SKM-1 treated with dmso at 0.1 percent for 144 hours (cell line): ENCODE results near the gene IDH3A.
A peak's percentile ranks its signal among the peaks of the same experiment; 100 is the strongest.
"Not testable (repeated sequence)": the region's sequence is repeated elsewhere in the genome, so short reads cannot be mapped to it uniquely, and the experiment has no call there.

ENCODE experiments used
- DNase-seq: peaks from one replicate; lab custom pipeline; 2025; ENCODE audit not compliant: unreplicated experiment; lab: John Stamatoyannopoulos, UW

IDH3A gene

GRCh38 chr15:78129077-78129750, 19.9 kb upstream of the IDH3A start:
- DNase-seq = no peak

- no peak for DNase-seq
Observed at GRCh38 chr15:78129751-78130287, 19.3 kb upstream of the IDH3A start.

DNA sequence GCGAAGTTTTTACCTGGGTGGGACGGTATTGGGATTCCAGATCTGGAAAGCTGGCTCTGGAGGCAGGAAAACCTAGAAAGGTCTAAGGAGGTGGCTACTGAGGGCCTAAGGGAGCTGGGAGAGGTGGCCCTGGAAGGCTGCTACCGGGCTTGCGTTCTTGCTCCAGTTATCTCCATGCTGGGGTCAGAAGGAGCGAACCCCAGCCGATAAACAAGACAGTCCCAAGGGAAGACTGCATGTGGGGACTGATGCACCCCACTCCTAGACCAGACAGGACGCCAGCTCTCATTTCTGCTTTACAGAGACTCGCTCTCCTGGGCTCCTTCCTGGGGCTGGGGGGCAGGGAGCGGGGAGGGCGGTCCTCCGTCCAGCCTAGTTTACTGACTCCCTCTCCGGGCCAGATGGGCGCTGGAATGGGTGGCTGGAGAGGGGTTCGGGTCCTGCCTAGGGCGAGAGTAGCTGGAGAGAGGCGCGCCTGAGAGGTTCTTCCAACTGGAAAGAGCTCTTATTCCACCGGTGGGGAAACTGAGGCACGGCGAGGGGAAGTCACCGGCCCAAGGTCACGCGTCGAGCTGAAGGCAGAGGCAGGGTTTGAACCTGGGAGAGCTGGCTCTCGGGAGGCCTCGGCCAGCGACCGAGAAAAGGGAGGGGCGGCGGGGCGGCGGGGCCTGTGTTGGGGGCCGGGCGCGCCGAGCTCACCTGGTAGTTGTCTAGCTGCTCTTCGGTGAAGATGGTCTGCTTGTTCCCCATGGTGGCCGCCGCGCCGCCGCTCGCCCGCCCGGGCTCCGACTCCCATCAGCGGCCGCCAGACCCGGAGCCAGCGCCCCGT, 18.5 kb upstream of the IDH3A start:
- DNase-seq = no peak

DNA sequence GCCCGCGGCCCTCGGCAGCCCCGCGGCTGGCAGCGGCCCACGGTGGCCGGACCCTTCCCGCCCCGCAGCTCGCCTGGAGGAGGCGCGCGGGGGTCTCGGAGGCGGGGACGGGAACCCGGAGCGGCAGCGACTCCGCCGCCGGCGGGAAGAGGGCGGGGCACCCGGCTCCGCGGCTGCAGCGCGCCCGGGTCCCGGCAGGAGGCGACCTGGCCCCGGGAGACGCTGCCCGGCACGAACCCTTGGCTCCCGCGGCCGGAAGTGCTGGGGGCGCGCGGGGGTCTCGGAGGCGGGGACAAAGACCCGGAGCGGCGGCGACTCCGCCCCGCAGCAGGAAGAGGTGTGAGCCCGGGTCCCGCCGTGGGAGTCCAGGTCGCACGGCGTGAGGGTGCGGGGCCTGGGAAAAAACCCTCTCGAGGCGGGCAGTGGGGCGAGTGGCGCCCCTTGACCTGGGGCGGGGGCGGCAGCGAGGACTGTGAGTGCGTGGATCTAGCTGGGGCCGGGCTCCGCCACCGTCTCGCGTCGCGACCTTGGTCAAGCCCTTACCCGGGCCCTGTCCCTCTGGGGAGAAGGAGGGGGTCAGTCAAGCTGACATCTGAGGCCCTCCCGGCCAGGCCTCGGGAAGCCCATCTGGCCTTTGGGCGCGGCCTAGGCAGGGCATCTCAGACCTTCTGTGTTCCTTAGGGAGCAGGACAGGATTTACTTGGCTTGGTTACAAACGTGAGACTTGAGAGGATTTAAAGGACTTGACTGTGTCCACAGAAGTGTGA, 17.7 kb upstream of the IDH3A start, which contains the start of gene CIB2:
Gene CIB2, minus strand, starts transcription at position 151 of the 767 bp plus-strand sequence. CDS start 230 bp downstream, outside the sequence.
- peak; percentile 52 for DNase-seq

DNA sequence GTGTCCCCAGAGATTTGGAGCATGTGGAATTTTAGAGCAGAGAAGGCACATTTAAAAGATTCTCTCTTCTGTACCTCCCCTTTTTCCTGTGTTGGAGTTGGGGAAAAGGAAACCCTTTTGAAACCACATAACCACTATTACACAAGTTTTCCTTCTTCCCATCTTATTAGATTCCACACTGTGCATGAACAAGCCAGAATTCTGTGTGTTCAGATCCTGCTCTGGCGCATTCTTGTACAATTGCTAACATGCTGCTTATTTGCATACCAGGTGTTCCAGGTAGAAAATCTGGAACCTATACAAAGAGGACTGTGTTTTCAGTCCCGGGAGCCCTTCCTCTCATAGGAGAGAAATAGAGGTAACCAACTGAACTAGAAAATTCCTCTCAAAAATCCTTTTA, 15.4 kb upstream of the IDH3A start:
- no peak for DNase-seq

- DNase-seq = no peak
Observed at GRCh38 chr15:78139578-78139977, 9.6 kb upstream of the IDH3A start.

- DNase-seq = no peak
Observed at GRCh38 chr15:78140292-78140691, 8.9 kb upstream of the IDH3A start.

DNA sequence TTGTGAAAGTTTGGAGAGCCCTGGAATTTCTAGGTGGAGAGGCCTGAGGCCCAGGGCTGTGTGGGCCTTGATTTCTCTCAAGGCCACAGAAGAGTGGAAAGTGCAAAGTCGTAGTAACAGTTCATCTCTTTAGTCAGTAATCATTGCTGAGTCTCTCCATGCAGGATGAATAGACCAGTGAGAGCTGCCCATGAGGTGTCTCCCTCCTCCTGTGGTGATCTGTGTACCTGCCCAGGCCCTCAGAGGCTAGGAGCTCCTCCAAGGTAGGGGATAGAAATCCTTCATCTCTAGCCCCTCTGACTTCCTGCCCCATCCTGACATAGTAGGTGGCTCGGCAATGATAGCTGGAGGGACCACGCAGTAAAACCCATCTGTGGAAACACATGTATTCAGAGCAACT, 6.8 kb upstream of the IDH3A start:
- DNase-seq = no peak

- no peak for DNase-seq
Observed at GRCh38 chr15:78146425-78147154, 2.6 kb upstream of the IDH3A start.

GRCh38 chr15:78147566-78147965, 1.6 kb upstream of the IDH3A start:
- DNase-seq = no peak

DNA sequence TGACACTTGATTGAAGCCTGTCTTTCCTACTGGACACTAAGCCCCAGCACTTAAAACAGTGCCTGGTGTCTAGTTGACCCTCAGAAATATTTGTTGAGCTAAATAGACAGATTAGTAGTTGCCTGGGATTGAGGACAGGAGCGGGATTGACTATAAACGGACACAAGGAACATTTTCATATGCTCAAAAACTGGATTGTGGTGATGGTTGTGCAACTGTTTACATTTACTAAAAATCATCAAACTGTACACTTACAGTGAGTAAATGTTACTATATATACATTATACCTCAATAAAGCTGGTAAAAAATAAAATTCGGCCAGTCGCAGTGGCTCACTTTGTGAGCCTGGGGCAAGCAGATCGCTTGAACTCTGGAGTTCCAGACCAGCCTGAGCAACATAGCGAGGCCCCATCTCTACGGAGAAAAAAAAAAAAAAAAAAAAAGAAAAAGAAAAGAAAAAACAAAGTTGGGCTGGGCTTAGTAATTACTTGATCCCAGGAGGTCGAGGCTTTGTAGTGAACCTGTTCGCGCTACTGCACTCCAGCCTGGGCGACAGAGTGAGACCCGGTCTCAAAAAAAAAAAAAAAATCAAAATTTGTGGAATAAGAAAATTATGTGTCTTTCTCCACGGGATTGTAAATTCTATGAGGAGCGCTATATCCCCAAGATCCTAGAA, 632 bp upstream of the IDH3A start:
- no peak for DNase-seq

DNA sequence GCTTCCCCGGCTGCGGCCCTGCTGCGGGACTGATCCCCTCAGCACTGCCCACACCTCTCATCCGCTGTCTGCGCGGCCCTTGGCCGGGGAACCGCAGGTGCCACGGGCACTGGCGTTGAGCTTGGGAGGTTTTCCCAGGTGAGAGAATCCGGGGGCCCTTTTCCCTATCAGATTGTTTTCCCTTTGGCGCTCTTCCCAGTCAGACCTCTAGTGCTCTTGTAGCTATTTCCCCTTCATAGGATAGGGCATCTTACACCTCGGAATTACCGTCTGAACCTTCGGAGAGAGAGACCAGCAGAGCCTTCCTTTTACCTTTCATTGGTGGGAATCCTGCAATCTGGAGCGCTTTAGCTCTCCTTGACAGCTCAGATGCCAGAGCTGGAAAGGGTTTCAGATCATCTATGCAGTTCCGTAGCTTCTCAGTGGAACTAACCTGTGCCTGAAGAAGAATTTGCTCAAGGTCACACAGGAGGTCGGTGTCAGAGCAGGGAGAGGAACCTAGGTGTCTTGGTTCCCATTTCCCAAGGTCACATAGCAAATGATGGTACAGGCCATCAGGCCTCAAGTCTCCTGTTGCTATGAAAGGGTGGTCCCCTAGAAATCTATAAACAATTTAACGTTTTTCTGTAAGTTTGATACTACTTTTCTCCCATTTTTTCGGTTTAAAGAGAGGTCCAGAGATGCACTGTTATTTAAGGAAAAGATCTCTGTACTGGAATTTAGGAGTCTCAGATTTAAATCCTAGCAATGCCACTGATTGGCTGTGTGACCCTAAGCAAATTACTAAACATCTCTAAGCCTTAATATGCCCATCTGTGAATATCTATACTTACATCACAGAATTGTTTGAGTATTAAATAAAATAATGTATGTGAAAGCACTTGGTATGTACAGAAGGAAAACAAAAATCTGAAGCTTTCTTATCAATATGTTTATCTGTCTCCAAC, 916 bp downstream of the IDH3A start:
- no peak for DNase-seq

DNA sequence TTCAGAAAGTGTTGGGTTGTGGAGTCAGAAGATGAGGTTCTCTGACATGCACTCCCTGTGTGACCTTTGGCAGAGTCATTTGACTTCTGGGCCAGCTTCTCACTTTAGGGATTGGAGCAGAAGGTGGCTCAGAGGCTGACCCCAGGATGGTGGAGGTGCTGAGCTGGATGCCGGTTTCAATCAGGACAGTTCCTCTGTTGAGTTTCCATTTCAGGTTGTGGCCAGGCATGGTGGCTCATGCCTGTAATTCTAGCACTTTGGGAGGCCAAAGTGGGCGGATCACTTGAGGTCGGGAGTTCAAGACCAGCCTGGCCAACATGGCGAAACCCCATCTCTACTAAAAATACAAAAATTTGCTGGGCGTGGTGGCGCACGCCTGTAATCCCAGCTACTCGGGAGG, 1.9 kb downstream of the IDH3A start:
- DNase-seq = not testable (repeated sequence)

- no peak for DNase-seq
Observed at GRCh38 chr15:78154955-78155354, 5.8 kb downstream of the IDH3A start.

DNA sequence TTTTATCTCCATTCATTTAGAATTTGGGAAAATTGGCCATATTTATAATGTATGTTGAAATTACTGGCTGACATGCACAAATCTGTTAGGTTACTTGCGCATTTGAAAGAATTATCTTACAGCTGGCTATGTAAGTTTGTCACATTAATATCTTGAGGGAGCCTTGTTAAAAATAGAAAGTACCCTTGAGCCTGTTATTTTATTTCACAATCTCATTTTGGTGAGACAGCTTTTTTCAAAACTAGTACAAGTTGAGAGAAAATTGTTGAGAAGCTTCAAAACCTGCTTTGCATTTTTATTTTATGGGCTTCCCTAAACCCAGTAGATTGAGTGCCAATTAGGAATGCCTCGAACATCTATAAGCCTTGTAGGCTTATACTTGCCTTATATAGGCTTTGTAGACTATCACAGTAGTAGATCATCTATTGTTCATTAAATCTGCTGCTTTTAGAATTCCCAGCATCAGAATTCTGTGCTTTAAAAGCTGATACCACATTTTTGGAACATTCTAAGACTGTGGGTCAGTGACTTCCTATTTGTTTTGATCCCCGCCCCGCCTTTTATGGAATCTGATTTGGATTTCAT, 6.3 kb downstream of the IDH3A start:
- DNase-seq = no peak

- DNase-seq = no peak
Observed at GRCh38 chr15:78156653-78157052, 7.5 kb downstream of the IDH3A start.

GRCh38 chr15:78157203-78157602, 8.0 kb downstream of the IDH3A start:
- DNase-seq = no peak

GRCh38 chr15:78159395-78159794, 10.2 kb downstream of the IDH3A start:
- DNase-seq = no peak

- no peak for DNase-seq
Observed at GRCh38 chr15:78162038-78162437, 12.9 kb downstream of the IDH3A start.
